Hepatocyte (in vitro differentiated cells): ENCODE measurements around the gene RABGGTB.
"Not testable (repeated sequence)": the region's sequence is repeated elsewhere in the genome, so short reads cannot be mapped to it uniquely, and the experiment has no call there.

Experiments
- CTCF ChIP-seq: fragments of 200-600 bp; sonication (generic); IDR thresholded peaks from 2 replicates; pipeline ENCODE4 v1.5.1; 2016; ENCODE audit warnings: antibody characterized with exemption, mild to moderate bottlenecking; ENCODE audit not compliant: poor library complexity
- EZH2 ChIP-seq: fragments of 200-600 bp; sonication (generic); IDR thresholded peaks from 2 replicates; pipeline ENCODE4 v1.6.1; 2016; ENCODE audit warnings: antibody characterized with exemption, mild to moderate bottlenecking, borderline replicate concordance
- EZH2phosphoT487 ChIP-seq: fragments of 200-600 bp; sonication (generic); IDR thresholded peaks from one replicate; pipeline ENCODE4 v1.6.1; 2018; ENCODE audit warnings: antibody characterized with exemption, mild to moderate bottlenecking, low read depth, moderate library complexity; ENCODE audit not compliant: unreplicated experiment, severe bottlenecking

- not testable (repeated sequence) for TF ChIP-seq CTCF, EZH2, EZH2phosphoT487
These were observed 15.4 kb downstream of the RABGGTB start for GRCh38 chr1:75801480-75801879.
